ENCODE results near the gene RPRD1B. TPM values are rescaled to one million over a fixed set of nuclear protein-coding genes. Genes with fewer than 3 reads are reported as not detected.
A peak's percentile ranks its signal among the peaks of the same experiment; 100 is the strongest.

Gene RPRD1B
- total RNA-seq, 1 donor from 2014 or later, result 16.4 TPM

DNA sequence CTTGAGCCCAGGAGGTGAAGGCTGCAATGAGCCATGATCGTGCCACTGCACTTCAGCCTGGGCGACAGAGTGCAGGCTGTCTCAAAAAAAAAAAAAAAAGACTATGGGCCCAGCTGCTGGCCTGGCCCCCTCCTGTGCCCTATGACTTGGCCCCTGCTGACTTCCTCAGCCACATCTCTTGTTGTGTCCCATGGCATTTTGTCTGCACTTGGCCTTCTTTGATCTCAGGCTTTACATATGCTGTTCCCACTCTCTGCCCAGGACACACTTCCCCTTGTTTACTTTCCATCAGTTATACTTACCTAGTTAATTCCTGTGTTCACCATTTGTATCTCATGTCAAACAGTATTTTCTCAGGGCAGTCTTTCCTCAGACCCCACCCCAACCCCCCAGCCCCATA is 44.5 kb downstream of the RPRD1B start:
- TF ChIP-seq, protein P1, sequence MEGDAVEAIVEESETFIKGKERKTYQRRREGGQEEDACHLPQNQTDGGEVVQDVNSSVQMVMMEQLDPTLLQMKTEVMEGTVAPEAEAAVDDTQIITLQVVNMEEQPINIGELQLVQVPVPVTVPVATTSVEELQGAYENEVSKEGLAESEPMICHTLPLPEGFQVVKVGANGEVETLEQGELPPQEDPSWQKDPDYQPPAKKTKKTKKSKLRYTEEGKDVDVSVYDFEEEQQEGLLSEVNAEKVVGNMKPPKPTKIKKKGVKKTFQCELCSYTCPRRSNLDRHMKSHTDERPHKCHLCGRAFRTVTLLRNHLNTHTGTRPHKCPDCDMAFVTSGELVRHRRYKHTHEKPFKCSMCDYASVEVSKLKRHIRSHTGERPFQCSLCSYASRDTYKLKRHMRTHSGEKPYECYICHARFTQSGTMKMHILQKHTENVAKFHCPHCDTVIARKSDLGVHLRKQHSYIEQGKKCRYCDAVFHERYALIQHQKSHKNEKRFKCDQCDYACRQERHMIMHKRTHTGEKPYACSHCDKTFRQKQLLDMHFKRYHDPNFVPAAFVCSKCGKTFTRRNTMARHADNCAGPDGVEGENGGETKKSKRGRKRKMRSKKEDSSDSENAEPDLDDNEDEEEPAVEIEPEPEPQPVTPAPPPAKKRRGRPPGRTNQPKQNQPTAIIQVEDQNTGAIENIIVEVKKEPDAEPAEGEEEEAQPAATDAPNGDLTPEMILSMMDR (IDR thresholded peaks at IDR 0.05), result no peak
- intact Hi-C loops (cut with DNase I), result no loop called here
- Histone ChIP-seq H3K9me3 (no peaks in the 10 kb centered on the region), H3K4me3 (no peak overlapping the region), H3K27ac (peak overlapping the region; percentile 36 to 62), H3K36me3 (peaks cover 7 to 9% of the 10 kb centered on the region in 2 donors), H3K27me3 (no peaks in the 10 kb centered on the region), H3K4me1 (peaks cover 15 to 29% of the 10 kb centered on the region in 2 donors)
- DNase-seq (ENCODE audit: low spot score in 2 of 2), result no peak

DNA sequence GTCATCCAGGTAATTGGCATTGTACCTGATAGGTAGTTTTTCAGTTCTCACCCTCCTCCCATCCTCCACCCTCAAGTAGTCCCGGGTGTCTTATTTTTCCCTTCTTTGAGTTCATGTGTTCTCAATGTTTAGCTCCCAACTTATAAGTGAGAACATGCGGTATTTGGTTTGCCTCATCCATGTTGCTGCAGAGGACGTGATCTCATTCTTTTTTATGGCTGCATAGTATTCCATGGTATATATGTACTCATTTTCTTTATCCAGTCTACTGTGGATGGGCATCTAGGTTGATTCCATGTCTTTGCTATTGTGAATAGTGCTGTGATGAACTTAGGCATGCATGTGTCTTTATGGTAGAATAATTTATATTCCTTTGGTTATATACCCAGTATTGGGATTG is 45.8 kb downstream of the RPRD1B start:
- intact Hi-C loops (cut with DNase I), result no loop called here
- Histone ChIP-seq H3K4me1 (peaks cover 12 to 25% of the 10 kb centered on the region in 2 donors), H3K27ac (peak overlapping the region in 1 of 2 donors; percentile 26), H3K4me3 (no peak overlapping the region), H3K36me3 (peaks cover 7 to 9% of the 10 kb centered on the region in 2 donors), H3K27me3 (no peaks in the 10 kb centered on the region), H3K9me3 (no peaks in the 10 kb centered on the region)
- DNase-seq (ENCODE audit: low spot score in 2 of 2), result no peak
- TF ChIP-seq, protein P1 (IDR thresholded peaks at IDR 0.05), result no peak

DNA sequence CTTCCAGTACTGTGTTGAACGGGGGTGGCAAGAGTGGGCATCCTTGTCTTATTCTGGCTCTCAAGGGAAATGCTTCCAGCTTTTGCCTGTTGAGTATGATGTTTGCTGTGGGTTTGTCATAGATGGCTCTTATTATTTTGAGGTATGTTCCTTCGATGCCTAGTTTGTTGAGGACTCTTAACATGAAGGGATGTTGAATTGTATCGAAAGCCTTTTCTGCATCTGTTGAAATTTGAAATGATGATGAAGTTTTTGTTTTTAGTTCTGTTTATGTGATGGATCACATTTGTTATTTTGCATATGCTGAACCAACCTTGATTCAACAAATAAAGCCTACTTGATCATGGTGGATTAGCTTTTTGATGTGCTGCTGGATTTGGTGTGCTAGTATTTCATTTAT is 48.0 kb downstream of the RPRD1B start:
- Histone ChIP-seq H3K36me3 (peaks cover 13 to 18% of the 10 kb centered on the region in 2 donors), H3K4me3 (no peak overlapping the region), H3K9me3 (no peaks in the 10 kb centered on the region), H3K27me3 (no peaks in the 10 kb centered on the region), H3K27ac (peak overlapping the region; percentile 20 to 50), H3K4me1 (peaks cover 13 to 18% of the 10 kb centered on the region in 2 donors)
- intact Hi-C loops (cut with DNase I), result no loop called here
- TF ChIP-seq, protein P1 (IDR thresholded peaks at IDR 0.05), result no peak
- no peak for DNase-seq (ENCODE audit: low spot score in 2 of 2)

DNA sequence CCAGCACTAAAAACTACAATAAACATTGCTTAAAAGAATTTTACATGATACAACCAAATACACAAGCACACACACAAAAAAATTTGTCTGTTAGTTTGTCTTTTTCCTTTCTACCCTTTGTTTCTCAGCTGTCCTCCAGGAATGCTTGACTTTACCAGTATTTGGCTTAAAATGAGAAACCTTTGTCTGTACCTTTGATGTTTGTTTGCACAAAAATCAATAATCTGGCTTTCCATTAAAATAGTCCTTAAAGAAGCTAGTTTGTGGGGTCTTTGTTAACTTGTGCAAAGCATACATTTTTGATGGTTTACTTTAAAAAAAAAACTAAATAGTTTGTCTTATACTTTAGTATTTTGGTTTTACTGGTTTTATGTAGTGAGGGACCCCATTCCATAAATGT is 49.3 kb downstream of the RPRD1B start:
- Histone ChIP-seq H3K27ac (peak overlapping the region in 1 of 2 donors; percentile 72), H3K4me1 (peaks cover 12 to 17% of the 10 kb centered on the region in 2 donors)
- intact Hi-C loops (cut with DNase I), result no loop called here

DNA sequence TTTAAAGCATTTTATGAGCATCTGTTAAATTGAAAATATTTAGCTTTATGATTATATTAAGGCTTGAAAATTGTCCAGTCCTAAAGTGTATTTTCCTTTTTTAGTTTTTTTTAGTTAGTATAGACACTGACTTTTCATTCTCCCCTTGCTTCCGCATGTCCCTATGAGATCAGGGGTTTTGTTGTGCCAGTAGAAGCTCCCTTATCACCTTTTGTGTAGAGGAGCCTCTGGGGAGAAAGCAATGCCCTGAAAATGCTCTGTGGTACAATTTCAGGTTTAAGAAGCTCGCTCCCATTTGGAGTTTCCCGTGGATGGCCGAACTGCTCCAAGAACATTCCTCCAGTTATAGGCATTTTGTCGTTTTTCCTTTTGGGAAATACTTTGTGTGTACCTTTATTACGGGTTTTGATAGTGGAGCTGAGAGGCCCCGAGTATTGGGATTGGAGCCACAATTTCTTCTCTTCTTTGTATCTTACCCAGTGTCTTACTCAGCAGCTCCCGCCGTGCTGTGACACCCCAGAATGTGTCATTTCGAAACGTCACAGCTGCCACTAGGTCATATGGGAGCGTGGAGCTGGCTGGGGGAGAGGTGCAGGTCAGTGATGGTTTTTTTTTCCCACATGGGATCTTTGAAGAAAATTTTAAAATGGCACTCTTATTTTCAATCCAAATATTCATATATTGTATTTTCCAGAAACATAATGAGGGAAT is 49.9 kb downstream of the RPRD1B start:
- TF ChIP-seq, protein P1 (IDR thresholded peaks at IDR 0.05), result no peak
- intact Hi-C loops (cut with DNase I), result no loop called here
- DNase-seq (ENCODE audit: low spot score in 2 of 2), result no peak
- Histone ChIP-seq H3K36me3 (peaks cover 18 to 36% of the 10 kb centered on the region in 2 donors), H3K4me3 (peak overlapping the region in 1 of 2 donors; percentile 7), H3K9me3 (no peaks in the 10 kb centered on the region), H3K27ac (peak overlapping the region; percentile 70 to 72), H3K27me3 (no peaks in the 10 kb centered on the region), H3K4me1 (peaks cover 12 to 17% of the 10 kb centered on the region in 2 donors)

More for the DNA sequence above, 49.3 kb downstream of the RPRD1B start:
- peaks cover 15 to 30% of the 10 kb centered on the region in 2 donors for H3K36me3 ChIP-seq
- DNase-seq (ENCODE audit: low spot score in 2 of 2), result no peak
- TF ChIP-seq, protein P1 (IDR thresholded peaks at IDR 0.05), result no peak
- H3K27me3 ChIP-seq, result no peaks in the 10 kb centered on the region
- H3K4me3 ChIP-seq, result no peak overlapping the region
- no peaks in the 10 kb centered on the region for H3K9me3 ChIP-seq
